NCI-H510A (cell line): ENCODE results near the gene IRGM.

Experiments used
- DNase-seq: peaks from one replicate; lab custom pipeline; 2025; lab: John Stamatoyannopoulos, UW

Gene IRGM

DNA sequence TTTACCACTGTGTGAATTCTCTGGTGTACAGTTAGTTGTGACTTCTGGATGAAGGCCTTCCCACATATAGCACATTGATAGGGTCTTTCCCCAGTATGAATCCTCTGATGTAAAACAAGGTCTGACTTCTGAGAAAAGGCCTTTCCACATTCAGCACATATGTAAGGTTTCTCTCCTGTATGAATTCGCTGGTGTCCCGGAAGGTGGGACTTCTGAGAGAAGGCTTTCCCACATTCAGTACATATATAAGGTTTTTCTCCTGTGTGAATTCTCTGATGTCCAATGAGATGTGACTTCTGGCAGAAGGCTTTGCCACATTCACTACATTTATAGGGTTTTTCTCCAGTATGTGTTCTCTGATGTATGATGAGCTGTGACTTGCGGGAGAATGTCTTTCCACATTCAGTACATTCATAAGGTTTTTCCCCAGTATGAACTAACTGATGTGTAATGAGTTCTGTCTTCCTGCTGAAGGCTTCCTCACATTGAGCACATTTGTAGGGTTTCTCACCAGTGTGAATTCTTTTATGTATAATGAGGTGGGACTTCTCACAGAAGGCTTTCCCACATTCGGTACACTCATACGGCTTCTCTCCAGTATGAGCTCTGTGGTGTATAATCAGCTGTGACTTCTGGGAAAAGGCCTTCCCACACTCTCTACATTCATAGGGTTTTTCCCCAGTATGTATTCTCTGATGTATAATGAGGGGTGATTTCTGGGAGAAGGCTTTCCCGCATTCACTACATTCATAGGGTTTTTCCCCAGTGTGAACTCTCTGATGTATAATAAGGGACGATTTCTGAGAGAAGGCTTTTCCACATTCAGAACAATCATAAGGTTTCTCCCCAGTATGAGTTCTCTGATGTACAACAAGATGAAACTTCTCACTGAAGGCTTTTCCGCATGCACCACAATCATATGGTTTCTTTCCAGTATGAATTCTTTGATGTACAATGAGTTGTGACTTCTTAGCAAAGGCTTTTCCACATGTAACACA lies 49.4 kb downstream of the IRGM start:
- DNase-seq: no peak
